ENCODE results near the gene GADD45GIP1.
"Not testable (repeated sequence)": the region's sequence is repeated elsewhere in the genome, so short reads cannot be mapped to it uniquely, and the experiment has no call there.

The GADD45GIP1 gene

GRCh38 chr19:12954612-12954962 lies 2.4 kb downstream of the GADD45GIP1 start:
- TF ChIP-seq, protein P1, sequence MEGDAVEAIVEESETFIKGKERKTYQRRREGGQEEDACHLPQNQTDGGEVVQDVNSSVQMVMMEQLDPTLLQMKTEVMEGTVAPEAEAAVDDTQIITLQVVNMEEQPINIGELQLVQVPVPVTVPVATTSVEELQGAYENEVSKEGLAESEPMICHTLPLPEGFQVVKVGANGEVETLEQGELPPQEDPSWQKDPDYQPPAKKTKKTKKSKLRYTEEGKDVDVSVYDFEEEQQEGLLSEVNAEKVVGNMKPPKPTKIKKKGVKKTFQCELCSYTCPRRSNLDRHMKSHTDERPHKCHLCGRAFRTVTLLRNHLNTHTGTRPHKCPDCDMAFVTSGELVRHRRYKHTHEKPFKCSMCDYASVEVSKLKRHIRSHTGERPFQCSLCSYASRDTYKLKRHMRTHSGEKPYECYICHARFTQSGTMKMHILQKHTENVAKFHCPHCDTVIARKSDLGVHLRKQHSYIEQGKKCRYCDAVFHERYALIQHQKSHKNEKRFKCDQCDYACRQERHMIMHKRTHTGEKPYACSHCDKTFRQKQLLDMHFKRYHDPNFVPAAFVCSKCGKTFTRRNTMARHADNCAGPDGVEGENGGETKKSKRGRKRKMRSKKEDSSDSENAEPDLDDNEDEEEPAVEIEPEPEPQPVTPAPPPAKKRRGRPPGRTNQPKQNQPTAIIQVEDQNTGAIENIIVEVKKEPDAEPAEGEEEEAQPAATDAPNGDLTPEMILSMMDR (conservative IDR thresholded peaks at IDR 0.05; ENCODE audit: low read depth, low read length), result no peak
- no peak for DNase-seq (ENCODE audit: low read depth)
- no peak overlapping the region for H3K4me3 ChIP-seq (ENCODE audit: low read length)

- TF ChIP-seq, protein P1 (conservative IDR thresholded peaks at IDR 0.05; ENCODE audit: low read depth, low read length), result no peak
- DNase-seq (ENCODE audit: low read depth), result no peak
- no peak overlapping the region for H3K4me3 ChIP-seq (ENCODE audit: low read length)
Observed at GRCh38 chr19:12953799-12954611, 3.0 kb downstream of the GADD45GIP1 start.

DNA sequence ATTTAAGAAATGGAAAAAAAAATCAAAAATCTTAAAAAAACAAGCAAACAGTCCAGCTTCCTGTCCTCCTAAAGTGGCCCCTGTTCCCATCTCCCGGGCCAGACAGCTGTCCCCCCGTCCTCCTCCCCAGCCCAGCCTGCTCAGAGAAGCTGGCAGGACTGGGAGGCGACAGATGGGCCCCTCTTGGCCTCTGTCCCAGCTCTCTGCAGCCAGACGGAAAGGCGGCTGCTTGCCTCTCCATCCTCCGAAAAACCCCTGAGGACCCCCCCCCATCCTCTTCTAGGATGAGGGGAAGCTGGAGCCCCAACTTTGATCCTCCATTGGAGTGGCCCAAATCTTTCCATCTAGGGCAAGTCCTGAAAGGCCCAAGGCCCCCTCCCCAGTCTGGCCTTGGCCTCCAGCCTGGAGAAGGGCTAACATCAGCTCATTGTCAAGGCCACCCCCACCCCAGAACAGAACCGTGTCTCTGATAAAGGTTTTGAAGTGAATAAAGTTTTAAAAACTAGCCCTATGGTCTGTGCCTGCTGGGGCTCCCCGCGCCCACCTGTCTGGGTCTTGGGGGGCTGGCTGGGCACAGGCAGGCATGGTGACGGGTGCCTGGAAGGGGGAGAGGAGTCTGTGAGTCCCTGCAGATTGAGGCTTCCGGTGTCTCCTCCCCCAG lies 3.8 kb downstream of the GADD45GIP1 start:
- no peak for DNase-seq (ENCODE audit: low read depth)
- no peak overlapping the region for H3K4me3 ChIP-seq (ENCODE audit: low read length)
- TF ChIP-seq, protein P1 (conservative IDR thresholded peaks at IDR 0.05; ENCODE audit: low read depth, low read length), result no peak

- TF ChIP-seq, protein P1 (conservative IDR thresholded peaks at IDR 0.05; ENCODE audit: low read depth, low read length), result no peak
- no peak overlapping the region for H3K4me3 ChIP-seq (ENCODE audit: low read length)
- DNase-seq (ENCODE audit: low read depth), result no peak
Observed at GRCh38 chr19:12952488-12953137, 4.4 kb downstream of the GADD45GIP1 start.

DNA sequence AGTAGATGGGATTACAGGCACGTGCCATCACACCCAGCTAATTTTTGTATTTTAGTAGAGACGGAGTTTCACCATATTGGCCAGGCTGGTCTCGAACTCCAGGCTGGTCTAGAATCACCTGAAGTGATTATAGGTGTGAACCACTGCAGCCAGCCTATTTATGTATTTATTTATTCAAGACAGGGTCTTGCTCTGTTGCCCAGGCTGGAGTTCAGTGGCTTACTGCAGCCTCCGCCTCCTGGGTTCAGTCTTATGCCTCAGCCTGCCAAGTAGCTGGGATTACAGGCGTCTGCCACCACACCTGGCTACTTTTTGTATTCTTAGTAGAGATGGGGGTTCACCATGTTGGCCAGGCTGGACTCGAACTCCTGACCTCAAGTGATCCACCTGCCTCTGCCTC lies 5.0 kb downstream of the GADD45GIP1 start:
- DNase-seq (ENCODE audit: low read depth); H3K4me3 ChIP-seq (ENCODE audit: low read length): not testable (repeated sequence)

- TF ChIP-seq, protein P1 (conservative IDR thresholded peaks at IDR 0.05; ENCODE audit: low read depth, low read length), result no peak
- no peak for DNase-seq (ENCODE audit: low read depth)
- H3K4me3 ChIP-seq (ENCODE audit: low read length), result no peak overlapping the region
Observed at GRCh38 chr19:12949363-12950283, 7.4 kb downstream of the GADD45GIP1 start.
